Heart left ventricle (tissue), 13 donors: ENCODE data around the gene RTN1.

Experiments used
- POLR2A ChIP-seq, 2 donors: fragments of 450-650 bp; IDR thresholded peaks; one replicate each; pipeline ENCODE4 v1.6.1; 2017; ENCODE audit warnings: antibody characterized with exemption in 2 of 2, mild to moderate bottlenecking in 2 of 2, moderate library complexity in 2 of 2
- TF ChIP-seq, protein P1 (sequence below), 12 donors: fragments of 200-600 bp; sonication (generic) in 4 of 12; IDR thresholded peaks; one replicate each; pipeline versions ENCODE4 v1.5.0 to v1.8.0; 2018 to 2022; ENCODE audit warnings: antibody characterized with exemption in 12 of 12, mild to moderate bottlenecking in 5 of 12
- donor health status: ischemic (EF 13 %, LVEDD 7.1; RV severe dilation, severe dysfunction).
- donor health status: DM: no; HTN: yes; CAD: no.
- donor health status: DM: no; HTN: no; CAD: no.
- donor health status: ischemic (EF 25% LVEDD 6.9; RV normal size, moderate dysfunction).
- donor health status: ischemic (EF 25% LVEDD 5.7; RV mildly dilated, moderate dysfunction).
- donor health status: ischemic (EF 35%, LVEDD 5.7; RV mildly dilated, moderate dysfunction).
- donor health status: nonischemic (EF 11% LVEDD 7.7; RV severe dilation, severe dysfunction).
- donor health status: DM: yes; HTN: yes; CAD: no.
- donor health status: PGD.
- donor health status: ischemic (EF 29% LVEDD 5.4; RV normal size, mild dysfunction).
- donor health status: nonischemic (EF 23%, LVEDD 6.1; RV moderate dilation, normal function).

DNA sequence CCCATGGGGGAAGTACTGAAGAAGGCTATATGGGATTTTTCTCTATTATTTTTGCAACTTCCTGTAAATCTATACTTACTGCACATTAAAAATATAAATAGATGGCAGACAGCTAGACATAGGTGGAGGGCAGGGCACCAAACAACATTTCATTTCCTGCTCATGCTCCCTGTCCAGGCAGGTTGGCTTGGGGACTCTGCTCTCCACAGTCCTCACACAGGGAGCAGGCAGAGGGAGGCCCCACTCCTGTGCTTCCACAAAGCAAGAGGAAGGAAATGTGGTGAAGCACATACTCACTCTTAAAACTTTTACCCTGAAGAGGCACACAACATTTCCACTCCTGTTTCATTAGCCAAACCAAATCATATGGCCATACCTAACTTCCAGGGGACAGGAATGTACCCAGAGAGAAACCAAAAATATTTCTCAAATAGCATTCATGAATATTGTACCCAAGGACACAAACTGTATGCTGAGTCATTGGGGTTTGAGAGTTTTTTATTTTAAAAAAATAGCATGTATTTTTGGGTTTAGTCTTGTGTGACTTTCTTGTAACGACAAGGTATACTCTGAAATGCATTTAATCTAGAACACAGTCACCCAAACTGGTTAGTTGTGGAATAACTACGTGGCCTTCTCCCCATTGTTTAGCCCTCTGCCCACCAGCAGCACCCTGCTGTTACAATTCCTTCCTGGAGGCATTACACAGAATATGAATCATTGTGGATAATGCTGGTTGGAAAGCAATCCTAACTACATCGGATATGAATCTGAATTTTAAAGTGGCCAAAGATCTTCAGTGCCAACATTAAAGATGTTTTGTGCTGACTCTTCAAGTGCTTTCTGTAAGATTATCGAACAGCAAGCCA, 40.9 kb downstream of the RTN1 start:
- no peak for TF ChIP-seq POLR2A (IDR thresholded peaks at IDR 0.05)
- TF ChIP-seq, protein P1, sequence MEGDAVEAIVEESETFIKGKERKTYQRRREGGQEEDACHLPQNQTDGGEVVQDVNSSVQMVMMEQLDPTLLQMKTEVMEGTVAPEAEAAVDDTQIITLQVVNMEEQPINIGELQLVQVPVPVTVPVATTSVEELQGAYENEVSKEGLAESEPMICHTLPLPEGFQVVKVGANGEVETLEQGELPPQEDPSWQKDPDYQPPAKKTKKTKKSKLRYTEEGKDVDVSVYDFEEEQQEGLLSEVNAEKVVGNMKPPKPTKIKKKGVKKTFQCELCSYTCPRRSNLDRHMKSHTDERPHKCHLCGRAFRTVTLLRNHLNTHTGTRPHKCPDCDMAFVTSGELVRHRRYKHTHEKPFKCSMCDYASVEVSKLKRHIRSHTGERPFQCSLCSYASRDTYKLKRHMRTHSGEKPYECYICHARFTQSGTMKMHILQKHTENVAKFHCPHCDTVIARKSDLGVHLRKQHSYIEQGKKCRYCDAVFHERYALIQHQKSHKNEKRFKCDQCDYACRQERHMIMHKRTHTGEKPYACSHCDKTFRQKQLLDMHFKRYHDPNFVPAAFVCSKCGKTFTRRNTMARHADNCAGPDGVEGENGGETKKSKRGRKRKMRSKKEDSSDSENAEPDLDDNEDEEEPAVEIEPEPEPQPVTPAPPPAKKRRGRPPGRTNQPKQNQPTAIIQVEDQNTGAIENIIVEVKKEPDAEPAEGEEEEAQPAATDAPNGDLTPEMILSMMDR (IDR thresholded peaks at IDR 0.05), result no peak
